ENCODE data around the gene PPP3R1.

DNA sequence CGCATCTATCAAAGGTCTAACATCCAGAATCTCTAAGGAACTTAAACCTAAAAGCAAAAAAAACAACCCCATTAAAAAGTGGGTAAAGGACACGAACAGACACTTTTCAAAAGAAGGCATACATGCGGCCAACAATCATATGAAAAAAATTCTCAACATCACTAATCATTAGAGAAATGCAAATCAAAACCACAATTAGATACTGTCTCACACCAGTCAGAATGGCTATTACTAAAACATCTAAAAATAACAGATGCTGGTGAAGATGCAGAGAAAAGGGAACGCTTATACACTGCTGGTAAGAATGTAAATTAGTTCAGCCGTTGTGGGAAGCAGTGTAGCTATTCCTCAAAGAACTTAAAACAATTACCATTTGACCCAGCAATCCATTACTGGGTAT is 38.0 kb downstream of the PPP3R1 start:
- TF ChIP-seq, protein P1, sequence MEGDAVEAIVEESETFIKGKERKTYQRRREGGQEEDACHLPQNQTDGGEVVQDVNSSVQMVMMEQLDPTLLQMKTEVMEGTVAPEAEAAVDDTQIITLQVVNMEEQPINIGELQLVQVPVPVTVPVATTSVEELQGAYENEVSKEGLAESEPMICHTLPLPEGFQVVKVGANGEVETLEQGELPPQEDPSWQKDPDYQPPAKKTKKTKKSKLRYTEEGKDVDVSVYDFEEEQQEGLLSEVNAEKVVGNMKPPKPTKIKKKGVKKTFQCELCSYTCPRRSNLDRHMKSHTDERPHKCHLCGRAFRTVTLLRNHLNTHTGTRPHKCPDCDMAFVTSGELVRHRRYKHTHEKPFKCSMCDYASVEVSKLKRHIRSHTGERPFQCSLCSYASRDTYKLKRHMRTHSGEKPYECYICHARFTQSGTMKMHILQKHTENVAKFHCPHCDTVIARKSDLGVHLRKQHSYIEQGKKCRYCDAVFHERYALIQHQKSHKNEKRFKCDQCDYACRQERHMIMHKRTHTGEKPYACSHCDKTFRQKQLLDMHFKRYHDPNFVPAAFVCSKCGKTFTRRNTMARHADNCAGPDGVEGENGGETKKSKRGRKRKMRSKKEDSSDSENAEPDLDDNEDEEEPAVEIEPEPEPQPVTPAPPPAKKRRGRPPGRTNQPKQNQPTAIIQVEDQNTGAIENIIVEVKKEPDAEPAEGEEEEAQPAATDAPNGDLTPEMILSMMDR (IDR thresholded peaks at IDR 0.05; ENCODE audit: low read depth, low read length, poor library complexity, severe bottlenecking), result no peak
- no peak for TF ChIP-seq EZH2phosphoT487 (IDR thresholded peaks at IDR 0.05; ENCODE audit: borderline replicate concordance, low read length)

All from DOHH2 (cell line).